Measurements from ENCODE around the gene FAM78A. TPM values are rescaled to one million over a fixed set of nuclear protein-coding genes. Genes with fewer than 3 reads are reported as not detected.

Gene FAM78A
- total RNA-seq, 1 experiment from 2014 or later = not detected

DNA sequence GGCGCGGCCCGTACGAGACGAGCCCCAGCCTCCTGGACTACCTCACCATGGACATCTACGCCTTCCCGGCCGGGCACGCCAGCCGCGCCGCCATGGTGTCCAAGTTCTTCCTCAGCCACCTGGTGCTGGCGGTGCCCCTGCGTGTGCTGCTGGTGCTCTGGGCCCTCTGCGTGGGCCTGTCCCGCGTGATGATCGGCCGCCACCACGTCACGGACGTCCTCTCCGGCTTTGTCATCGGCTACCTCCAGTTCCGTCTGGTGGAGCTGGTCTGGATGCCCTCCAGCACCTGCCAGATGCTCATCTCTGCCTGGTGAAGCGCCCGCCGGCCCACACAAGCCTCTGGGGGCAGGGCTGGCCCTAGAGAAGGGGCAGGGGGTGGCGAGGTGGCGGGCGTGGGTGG lies 31.7 kb upstream of the FAM78A start:
- DNase-seq = no peak
- Mint-ChIP-seq H3K27ac (ENCODE audit: unreplicated experiment) (no peak overlapping the region), H3K9me3 (ENCODE audit: low read depth, unreplicated experiment) (no peaks in the 10 kb centered on the region), H3K4me3 (ENCODE audit: low read depth, unreplicated experiment) (no peak overlapping the region), H3K4me1 (ENCODE audit: low read depth, unreplicated experiment) (no peaks in the 10 kb centered on the region), H3K36me3 (ENCODE audit: insufficient read depth, unreplicated experiment) (no peaks in the 10 kb centered on the region), H3K27me3 (ENCODE audit: unreplicated experiment) (peaks cover 22% of the 10 kb centered on the region)
- TF ChIP-seq, protein P1, sequence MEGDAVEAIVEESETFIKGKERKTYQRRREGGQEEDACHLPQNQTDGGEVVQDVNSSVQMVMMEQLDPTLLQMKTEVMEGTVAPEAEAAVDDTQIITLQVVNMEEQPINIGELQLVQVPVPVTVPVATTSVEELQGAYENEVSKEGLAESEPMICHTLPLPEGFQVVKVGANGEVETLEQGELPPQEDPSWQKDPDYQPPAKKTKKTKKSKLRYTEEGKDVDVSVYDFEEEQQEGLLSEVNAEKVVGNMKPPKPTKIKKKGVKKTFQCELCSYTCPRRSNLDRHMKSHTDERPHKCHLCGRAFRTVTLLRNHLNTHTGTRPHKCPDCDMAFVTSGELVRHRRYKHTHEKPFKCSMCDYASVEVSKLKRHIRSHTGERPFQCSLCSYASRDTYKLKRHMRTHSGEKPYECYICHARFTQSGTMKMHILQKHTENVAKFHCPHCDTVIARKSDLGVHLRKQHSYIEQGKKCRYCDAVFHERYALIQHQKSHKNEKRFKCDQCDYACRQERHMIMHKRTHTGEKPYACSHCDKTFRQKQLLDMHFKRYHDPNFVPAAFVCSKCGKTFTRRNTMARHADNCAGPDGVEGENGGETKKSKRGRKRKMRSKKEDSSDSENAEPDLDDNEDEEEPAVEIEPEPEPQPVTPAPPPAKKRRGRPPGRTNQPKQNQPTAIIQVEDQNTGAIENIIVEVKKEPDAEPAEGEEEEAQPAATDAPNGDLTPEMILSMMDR (IDR thresholded peaks at IDR 0.05; ENCODE audit: unreplicated experiment) = no peak
- no TSS peak for BruUV-seq (replicated peaks)
- CTCF ChIA-PET = no interaction called here
- intact Hi-C loops (cut with micrococcal nuclease; ENCODE audit: unreplicated experiment) = no loop called here

DNA sequence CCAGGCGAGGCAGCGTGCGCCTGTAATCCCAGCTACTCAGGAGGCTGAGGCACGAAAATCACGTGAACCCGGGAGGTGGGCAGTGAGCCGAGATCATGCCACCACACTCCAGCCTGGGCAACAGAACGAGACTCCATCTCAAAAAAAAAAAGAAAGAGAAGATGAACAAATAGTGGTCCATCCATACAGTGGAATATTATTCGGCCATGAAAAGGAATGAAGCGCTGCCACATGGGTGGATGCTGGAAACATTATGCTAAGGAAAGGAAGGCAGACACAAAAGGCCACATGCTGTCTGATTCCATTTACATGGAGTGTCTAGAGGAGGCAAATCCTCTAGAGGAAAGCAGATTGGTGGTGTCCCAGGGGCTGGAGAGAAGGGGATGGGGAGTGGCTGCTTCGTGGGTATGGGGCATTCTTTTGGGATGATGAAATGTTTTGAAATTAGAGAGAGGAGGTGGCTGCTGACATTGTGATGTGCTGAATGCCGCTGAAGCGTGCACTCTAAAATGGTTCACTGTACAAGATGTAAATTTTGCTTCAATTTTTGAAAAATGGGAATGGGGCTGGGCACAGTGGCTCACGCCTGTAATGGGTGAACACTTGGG lies 30.2 kb upstream of the FAM78A start:
- intact Hi-C loops (cut with micrococcal nuclease; ENCODE audit: unreplicated experiment) = no loop called here
- H3K9me3 Mint-ChIP-seq (ENCODE audit: low read depth, unreplicated experiment) = no peaks in the 10 kb centered on the region
- TF ChIP-seq, protein P1 (IDR thresholded peaks at IDR 0.05; ENCODE audit: unreplicated experiment) = no peak
- H3K27ac Mint-ChIP-seq (ENCODE audit: unreplicated experiment) = no peak overlapping the region
- no TSS peak for BruUV-seq (replicated peaks)
- no peaks in the 10 kb centered on the region for H3K36me3 Mint-ChIP-seq (ENCODE audit: insufficient read depth, unreplicated experiment)
- no peak overlapping the region for H3K4me3 Mint-ChIP-seq (ENCODE audit: low read depth, unreplicated experiment)
- DNase-seq = no peak
- no peaks in the 10 kb centered on the region for H3K4me1 Mint-ChIP-seq (ENCODE audit: low read depth, unreplicated experiment)
- CTCF ChIA-PET = interaction anchor here (0.7 kb wide), 1 partner anchor 1550 kb away, joined by 3 read pairs; no protein-coding TSS in a partner anchor
- H3K27me3 Mint-ChIP-seq (ENCODE audit: unreplicated experiment) = peaks cover 22% of the 10 kb centered on the region

DNA sequence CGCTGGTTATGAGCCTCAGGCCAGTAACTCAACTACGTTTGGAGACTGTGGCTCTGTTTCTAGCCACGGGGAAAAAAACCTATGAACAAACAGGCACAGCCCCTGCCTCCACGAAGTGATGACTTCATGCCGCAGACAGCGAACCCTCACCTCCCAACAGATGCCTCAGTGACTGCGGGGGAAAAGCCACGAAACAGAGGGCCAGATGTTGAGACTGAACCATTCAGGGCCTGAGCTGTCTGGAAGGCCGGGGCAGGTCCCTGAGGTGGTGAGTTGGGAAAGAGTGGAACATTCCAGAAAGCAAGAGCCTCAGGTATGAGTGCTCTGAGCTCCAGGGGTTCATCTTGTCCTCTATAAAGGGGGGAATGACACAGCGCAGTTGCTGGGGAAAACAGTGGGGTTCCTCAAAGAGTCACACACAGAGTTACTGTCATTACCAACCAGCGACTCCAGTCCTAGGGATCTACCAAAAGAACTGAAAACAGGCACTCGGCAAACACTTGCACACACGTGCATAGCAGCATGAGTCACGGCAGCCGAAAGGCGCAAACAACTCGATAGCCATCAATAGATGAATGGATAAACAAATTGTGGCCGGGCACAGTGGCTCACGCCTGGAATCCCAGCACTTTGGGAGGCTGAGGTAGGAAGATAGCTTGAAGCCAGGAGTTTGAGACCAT lies 28.5 kb upstream of the FAM78A start:
- H3K4me1 Mint-ChIP-seq (ENCODE audit: low read depth, unreplicated experiment) = no peaks in the 10 kb centered on the region
- no peaks in the 10 kb centered on the region for H3K9me3 Mint-ChIP-seq (ENCODE audit: low read depth, unreplicated experiment)
- intact Hi-C loops (cut with micrococcal nuclease; ENCODE audit: unreplicated experiment) = no loop called here
- BruUV-seq (replicated peaks) = no TSS peak
- no peak for DNase-seq
- TF ChIP-seq, protein P1 (IDR thresholded peaks at IDR 0.05; ENCODE audit: unreplicated experiment) = no peak
- H3K27ac Mint-ChIP-seq (ENCODE audit: unreplicated experiment) = no peak overlapping the region
- H3K27me3 Mint-ChIP-seq (ENCODE audit: unreplicated experiment) = peaks cover 22% of the 10 kb centered on the region
- no peak overlapping the region for H3K4me3 Mint-ChIP-seq (ENCODE audit: low read depth, unreplicated experiment)
- H3K36me3 Mint-ChIP-seq (ENCODE audit: insufficient read depth, unreplicated experiment) = no peaks in the 10 kb centered on the region
- CTCF ChIA-PET = no interaction called here

DNA sequence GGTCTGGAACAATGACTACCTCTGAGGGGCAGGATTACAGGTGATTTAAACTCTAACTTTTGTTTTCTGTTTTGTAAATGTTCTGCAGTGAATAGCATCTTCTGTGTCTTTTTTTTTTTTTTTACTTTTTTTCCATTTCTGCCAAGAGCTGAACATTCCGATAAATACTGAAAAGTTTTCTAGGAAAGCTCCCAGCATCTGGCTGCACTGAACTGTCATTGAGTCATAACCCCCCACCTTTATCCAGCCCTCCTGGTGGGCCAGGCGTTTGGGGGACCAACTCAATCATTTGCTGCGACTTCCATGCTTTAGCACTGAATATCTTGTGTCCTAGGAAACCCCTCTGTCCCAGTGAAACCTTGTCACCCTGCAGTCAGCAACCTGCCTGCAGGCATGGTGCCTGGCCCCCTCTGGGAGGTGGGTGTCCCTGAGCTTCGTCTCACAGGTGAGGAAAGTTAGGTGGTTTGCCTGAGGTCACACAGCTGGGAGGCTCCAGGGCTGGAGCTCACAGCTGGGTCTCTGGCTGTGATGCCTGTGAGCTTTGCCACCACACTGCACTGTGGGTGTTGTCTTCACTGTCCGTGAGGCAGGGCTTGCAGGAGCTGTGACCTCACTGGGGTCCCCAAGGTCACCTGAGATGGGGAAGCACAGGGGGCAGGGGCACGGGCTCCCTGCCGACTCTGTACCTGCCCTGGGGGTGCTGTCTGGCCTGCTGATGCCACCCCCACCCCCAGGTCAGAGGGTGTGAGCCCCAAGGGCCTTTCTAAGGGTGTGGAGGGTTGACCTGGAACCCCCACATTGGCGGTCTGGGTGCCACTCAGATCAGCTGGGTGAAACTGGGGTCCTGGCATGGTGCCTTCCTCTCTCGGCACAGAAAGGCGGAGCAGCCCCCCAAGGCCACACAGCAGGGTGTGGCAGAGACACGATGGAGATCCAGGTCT lies 27.3 kb upstream of the FAM78A start:
- Mint-ChIP-seq H3K4me3 (ENCODE audit: low read depth, unreplicated experiment) (no peak overlapping the region), H3K4me1 (ENCODE audit: low read depth, unreplicated experiment) (no peaks in the 10 kb centered on the region), H3K27ac (ENCODE audit: unreplicated experiment) (no peak overlapping the region), H3K36me3 (ENCODE audit: insufficient read depth, unreplicated experiment) (no peaks in the 10 kb centered on the region), H3K9me3 (ENCODE audit: low read depth, unreplicated experiment) (no peaks in the 10 kb centered on the region), H3K27me3 (ENCODE audit: unreplicated experiment) (peaks cover 22% of the 10 kb centered on the region)
- no TSS peak for BruUV-seq (replicated peaks)
- DNase-seq = no peak
- CTCF ChIA-PET = interaction anchor here (0.7 kb wide), 3 partner anchors 245 to 435 kb away, joined by 4 to 12 read pairs (median 5); no protein-coding TSS in a partner anchor
- intact Hi-C loops (cut with micrococcal nuclease; ENCODE audit: unreplicated experiment) = no loop called here
- TF ChIP-seq, protein P1 (IDR thresholded peaks at IDR 0.05; ENCODE audit: unreplicated experiment) = no peak

All from Calu3 (cell line).